Measurements from ENCODE around the gene ZNF319. TPM values are rescaled to one million over a fixed set of nuclear protein-coding genes. Genes with fewer than 3 reads are reported as not detected.
A peak's percentile ranks its signal among the peaks of the same experiment; 100 is the strongest.

Gene ZNF319
- total and polyA plus RNA-seq, 2 of the 13 experiments (the other 11 are each of a cell fraction or from before 2014, with no cell fraction given): 2.4 to 3.6 TPM

- TF ChIP-seq GMEB2 (CRISPR knock-in tag; IDR thresholded peaks at IDR 0.05; ENCODE audit: low read depth) (no peak), ASH2L (IDR thresholded peaks at IDR 0.05; ENCODE audit: insufficient read length, low read depth, low read length) (peak; percentile 55), KLF11 (CRISPR knock-in tag; IDR thresholded peaks at IDR 0.05) (no peak), MTF1 (CRISPR knock-in tag; IDR thresholded peaks at IDR 0.05) (no peak), PITX1 (CRISPR knock-in tag; IDR thresholded peaks at IDR 0.05) (no peak), SOX6 (IDR thresholded peaks at IDR 0.05) (no peak), SOX6 (CRISPR knock-in tag; IDR thresholded peaks at IDR 0.05) (peak; percentile 54), GABPA (IDR thresholded peaks at IDR 0.05; ENCODE audit: low read depth, low read length) (no peak), GABPA (CRISPR knock-in tag; IDR thresholded peaks at IDR 0.05; ENCODE audit: low read depth) (0 out of 2 replicates have a peak, but pooled peaks have one; percentile 16), ZNF275 (CRISPR knock-in tag; IDR thresholded peaks at IDR 0.05; ENCODE audit: borderline replicate concordance) (no peak), HNRNPLL (IDR thresholded peaks at IDR 0.05; ENCODE audit: low read depth, low read length, poor library complexity, severe bottlenecking) (no peak), ZNF768 (CRISPR knock-in tag; IDR thresholded peaks at IDR 0.05) (no peak)
Observed at GRCh38 chr16:58001781-58002415, 1.4 kb upstream of the ZNF319 start (continued).
